Spinal cord (tissue), 10 donors: ENCODE measurements around the gene AHDC1. TPM values are rescaled to one million over a fixed set of nuclear protein-coding genes. Genes with fewer than 3 reads are reported as not detected.

Source experiments
- DNase-seq, 6 donors: peaks; one replicate each; pipeline versions ENCODE4 v3.0.0 to v3.0.0-alpha.2; 2013 to 2015; ENCODE audit warnings: low spot score in 6 of 6, low read depth in 4 of 6
- H3K27ac ChIP-seq: one replicate; pipeline ENCODE4 v1.5.1; 2013; ENCODE audit warnings: low read depth, low read length, control low read depth
- H3K27me3 ChIP-seq: one replicate; pipeline ENCODE4 v1.6.1; 2013; ENCODE audit warnings: low read length; ENCODE audit not compliant: control insufficient read depth, insufficient read depth
- H3K36me3 ChIP-seq: one replicate; pipeline ENCODE4 v1.6.1; 2013; ENCODE audit warnings: low read length; ENCODE audit not compliant: control insufficient read depth, insufficient read depth
- H3K4me1 ChIP-seq: one replicate; pipeline ENCODE4 v1.6.1; 2013; ENCODE audit warnings: low read length; ENCODE audit not compliant: control insufficient read depth, insufficient read depth
- H3K4me3 ChIP-seq: one replicate; pipeline ENCODE4 v1.5.1; 2013; ENCODE audit warnings: low read depth, low read length, control low read depth
- H3K9me3 ChIP-seq: one replicate; pipeline ENCODE4 v1.6.1; 2013; ENCODE audit warnings: low read length; ENCODE audit not compliant: control insufficient read depth, insufficient read depth
- WGBS: methylation state at CpG from one replicate; pipeline ENCODE4 v1.1.5; 2013; ENCODE audit warnings: missing lambda C conversion rate; ENCODE audit not compliant: insufficient coverage; 5-methylcytosine and 5-hydroxymethylcytosine counted together
- polyA plus RNA-seq, 2 donors: library from polyadenylated mRNA; unstranded; fragments of 120-200 nt; gene quantifications; one replicate each; pipeline ENCODE4 v1.2.1, GENCODE V29; 2013; ENCODE audit not compliant: insufficient read length in 2 of 2
- total RNA-seq, 2 donors: library from RNA; depleted of rRNA in 1 of 2; stranded (reverse); fragments of 120-200 nt in 1 of 2; fragments of >200 nt in 1 of 2; gene quantifications; one replicate each; pipeline versions ENCODE4 v1.2.3 to v1.2.4, GENCODE V29; 2013 to 2014
- donor health status: healthy.

AHDC1 gene
- total and polyA plus RNA-seq, 4 donors = 13.2 to 68.9 (median 43.3) TPM

DNA sequence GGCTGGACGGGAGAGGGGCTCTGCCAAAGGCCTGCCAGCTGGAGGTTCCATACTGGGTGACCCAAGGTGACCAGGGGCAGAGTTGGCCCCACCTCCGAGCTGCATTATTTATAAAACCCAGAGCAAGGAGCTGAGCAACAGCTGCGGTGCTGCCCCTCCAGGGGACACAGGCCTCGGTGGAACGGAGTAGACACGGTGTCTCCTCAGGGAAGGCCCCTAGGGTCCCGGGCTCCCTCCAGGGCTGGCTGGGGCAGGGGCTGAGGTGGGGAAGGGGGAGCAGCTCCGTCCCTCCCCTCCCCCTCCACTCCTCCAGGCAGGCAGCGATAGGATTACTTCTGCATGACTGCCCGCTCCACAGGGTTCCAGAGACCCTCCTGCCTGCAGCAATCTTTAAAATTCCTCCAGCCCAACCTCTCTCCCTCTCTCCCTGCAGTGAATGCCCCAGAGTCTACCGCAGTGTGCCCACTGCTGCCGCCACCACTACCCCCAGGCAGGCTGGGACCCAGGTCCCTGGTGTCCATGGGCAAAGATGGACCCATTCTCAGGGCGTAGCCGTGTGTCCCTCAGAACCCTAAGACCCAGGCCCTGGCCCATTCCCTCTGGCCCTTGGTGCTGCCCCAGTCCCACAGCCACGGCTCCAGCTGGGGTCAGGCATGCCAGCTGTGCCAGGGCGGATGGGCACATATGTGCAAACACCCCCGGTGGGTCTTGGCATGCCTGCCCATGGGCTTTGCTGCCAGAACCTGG, 10.8 kb downstream of the AHDC1 start:
- peak in 1 of 6 donors; percentile 67 for DNase-seq
- Histone ChIP-seq H3K4me1 (peaks cover 99% of the 10 kb centered on the region), H3K27me3 (no peaks in the 10 kb centered on the region), H3K9me3 (no peaks in the 10 kb centered on the region), H3K4me3 (no peak overlapping the region), H3K27ac (peak overlapping the region; percentile 44), H3K36me3 (peaks cover 83% of the 10 kb centered on the region)
- 16% methylated on average over 16 of the region's 17 CpGs for WGBS

DNA sequence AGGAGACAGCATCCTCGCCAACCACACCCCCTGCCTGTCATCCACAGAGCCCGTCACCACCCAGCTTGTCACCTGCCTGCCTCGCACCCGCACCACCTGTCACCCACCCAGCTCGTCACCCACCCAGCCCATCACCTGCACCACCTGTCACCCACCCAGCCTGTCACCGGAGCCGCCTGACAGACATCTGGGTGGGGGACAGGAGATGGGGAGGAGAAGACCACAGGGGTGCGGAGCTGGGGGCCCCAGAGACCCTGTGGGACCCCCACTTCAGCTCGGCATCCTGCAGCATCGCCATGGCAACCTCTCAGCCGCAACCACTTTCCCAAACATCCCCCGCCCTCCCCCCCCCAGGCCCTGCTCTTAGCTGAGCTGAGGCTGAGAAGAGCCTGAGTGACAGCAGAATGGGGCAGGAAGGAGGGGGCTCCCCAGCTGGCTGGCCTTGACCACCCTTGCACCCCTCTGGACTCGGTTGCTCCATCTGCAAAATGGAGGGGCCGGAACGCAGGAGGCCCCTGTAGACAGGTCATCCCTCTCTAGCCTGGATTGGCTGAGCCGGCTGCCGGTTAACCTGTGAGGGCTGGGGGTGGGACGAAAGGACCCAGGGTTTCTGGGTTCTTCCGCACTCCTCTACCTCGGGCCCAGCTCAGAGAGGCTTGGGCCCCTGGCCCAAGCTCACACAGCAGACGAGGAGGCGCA, 11.6 kb downstream of the AHDC1 start:
- no peak overlapping the region for H3K4me3 ChIP-seq
- WGBS = 39% methylated on average over 14 of the region's 22 CpGs

DNA sequence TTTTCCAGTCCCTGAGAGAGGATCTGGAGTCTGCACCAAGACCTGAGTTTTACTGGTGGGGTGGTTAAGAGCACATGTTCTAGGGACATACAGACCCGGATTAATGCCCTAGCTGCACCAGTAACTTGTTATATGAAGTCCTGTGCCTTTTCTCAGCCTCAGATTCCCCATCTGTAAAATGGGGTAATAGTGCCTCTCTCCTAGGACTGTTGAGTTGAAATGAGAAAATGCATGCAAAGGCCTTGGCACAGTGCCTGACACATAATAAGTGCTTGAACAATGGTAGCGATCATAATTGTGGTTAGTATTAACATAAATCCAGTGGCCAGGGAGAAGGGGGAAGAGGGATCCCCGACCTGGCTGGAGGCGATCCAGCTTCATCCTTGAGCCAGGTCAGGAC, 12.3 kb downstream of the AHDC1 start:
- no peaks in the 10 kb centered on the region for H3K9me3 ChIP-seq
- no peaks in the 10 kb centered on the region for H3K27me3 ChIP-seq

More for the DNA sequence above, 11.6 kb downstream of the AHDC1 start:
- Histone ChIP-seq H3K36me3 (peaks cover 76% of the 10 kb centered on the region), H3K9me3 (no peaks in the 10 kb centered on the region), H3K27ac (peak overlapping the region; percentile 42), H3K27me3 (no peaks in the 10 kb centered on the region), H3K4me1 (peaks cover 91% of the 10 kb centered on the region)
- DNase-seq = peak in 1 of 6 donors; percentile 63

DNA sequence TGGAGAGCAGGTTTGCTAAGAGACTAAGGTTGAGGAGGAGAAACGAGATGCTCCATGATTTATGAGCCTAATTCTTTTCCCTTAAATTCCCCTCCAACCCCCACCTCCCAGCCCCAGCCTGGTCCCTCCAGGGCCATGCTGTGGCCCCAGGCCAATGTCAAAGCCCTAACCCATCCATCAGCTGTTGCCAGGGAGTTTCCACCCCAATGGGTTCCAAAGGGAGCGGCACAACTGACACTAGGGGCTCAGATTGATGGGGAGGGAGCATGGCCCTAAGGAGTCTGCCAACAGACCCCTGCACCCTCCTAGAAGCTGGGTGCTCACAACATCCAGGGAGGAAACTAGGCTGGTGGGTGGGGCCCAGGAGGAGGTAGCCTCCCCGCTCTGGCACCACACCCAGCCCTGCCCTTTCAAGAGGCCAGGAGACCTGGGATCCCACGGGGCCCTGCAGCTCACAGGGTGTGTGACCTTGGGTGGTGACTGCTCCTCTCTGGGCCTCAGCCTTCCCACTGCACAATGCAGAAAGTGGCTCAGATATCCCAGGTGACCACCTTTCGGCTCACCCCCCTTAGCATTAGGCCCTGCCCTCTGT, 12.9 kb downstream of the AHDC1 start:
- H3K36me3 ChIP-seq = peaks cover 75% of the 10 kb centered on the region

More for the DNA sequence above, 12.3 kb downstream of the AHDC1 start:
- Histone ChIP-seq H3K4me1 (peaks cover 90% of the 10 kb centered on the region), H3K36me3 (peaks cover 75% of the 10 kb centered on the region), H3K27ac (peak overlapping the region; percentile 45), H3K4me3 (no peak overlapping the region)
- peak in 1 of 6 donors; percentile 55 for DNase-seq
- WGBS = 60% methylated on average over 3 of the region's 4 CpGs

GRCh38 chr1:27589841-27590426, 14.0 kb downstream of the AHDC1 start:
- 16% methylated on average over 11 of the region's 13 CpGs for WGBS
- no peaks in the 10 kb centered on the region for H3K9me3 ChIP-seq
- no peak overlapping the region for H3K4me3 ChIP-seq
- peak in 2 of 6 donors; percentile 75 to 78 for DNase-seq
- peaks cover 76% of the 10 kb centered on the region for H3K4me1 ChIP-seq
- H3K27me3 ChIP-seq = no peaks in the 10 kb centered on the region
- peaks cover 69% of the 10 kb centered on the region for H3K36me3 ChIP-seq
- H3K27ac ChIP-seq = peak overlapping the region; percentile 66

More for the DNA sequence above, 12.9 kb downstream of the AHDC1 start:
- Histone ChIP-seq H3K4me3 (no peak overlapping the region), H3K27me3 (no peaks in the 10 kb centered on the region), H3K27ac (peak overlapping the region; percentile 66), H3K4me1 (peaks cover 86% of the 10 kb centered on the region), H3K9me3 (no peaks in the 10 kb centered on the region)
- DNase-seq = peak in 1 of 6 donors; percentile 67
- WGBS = 40% methylated on average over 5 of the region's 5 CpGs

- 56% methylated on average over 6 of the region's 6 CpGs for WGBS
- peak overlapping the region; percentile 66 for H3K27ac ChIP-seq
- H3K4me3 ChIP-seq = no peak overlapping the region
- H3K9me3 ChIP-seq = no peaks in the 10 kb centered on the region
- H3K4me1 ChIP-seq = peaks cover 71% of the 10 kb centered on the region
- no peaks in the 10 kb centered on the region for H3K27me3 ChIP-seq
- H3K36me3 ChIP-seq = peaks cover 68% of the 10 kb centered on the region
- no peak for DNase-seq
Observed at GRCh38 chr1:27589441-27589840, 14.5 kb downstream of the AHDC1 start.

GRCh38 chr1:27588256-27589232, 15.4 kb downstream of the AHDC1 start:
- 51% methylated on average over 12 of the region's 12 CpGs for WGBS
- no peaks in the 10 kb centered on the region for H3K9me3 ChIP-seq
- peaks cover 62% of the 10 kb centered on the region for H3K4me1 ChIP-seq
- no peak overlapping the region for H3K4me3 ChIP-seq
- H3K36me3 ChIP-seq = peaks cover 65% of the 10 kb centered on the region
- peak in 1 of 6 donors; percentile 5 for DNase-seq
- H3K27me3 ChIP-seq = no peaks in the 10 kb centered on the region
- H3K27ac ChIP-seq = peak overlapping the region; percentile 66

GRCh38 chr1:27585684-27586083, 18.3 kb downstream of the AHDC1 start:
- H3K27me3 ChIP-seq = no peaks in the 10 kb centered on the region
- H3K4me1 ChIP-seq = peaks cover 41% of the 10 kb centered on the region
- no peak overlapping the region for H3K4me3 ChIP-seq
- 57% methylated on average over 1 of the region's 3 CpGs for WGBS
- no peak for DNase-seq
- no peak overlapping the region for H3K27ac ChIP-seq
- H3K9me3 ChIP-seq = no peaks in the 10 kb centered on the region
- peaks cover 58% of the 10 kb centered on the region for H3K36me3 ChIP-seq
